Liver (tissue), 9 donors: ENCODE data around the gene USP49. TPM values are rescaled to one million over a fixed set of nuclear protein-coding genes. Genes with fewer than 3 reads are reported as not detected.

Experiments
- DNase-seq: peaks from one replicate; pipeline ENCODE4 v3.0.0-alpha.2; 2017; ENCODE audit warnings: low spot score
- H3K27ac ChIP-seq, 2 donors: one replicate each; pipeline ENCODE4 v1.7.0; 2013; ENCODE audit warnings: inconsistent platforms in 2 of 2, low read length in 2 of 2, control low read depth in 1 of 2, low read depth in 1 of 2, mild to moderate bottlenecking in 1 of 2
- H3K27me3 ChIP-seq, 4 donors: one replicate each; pipeline versions ENCODE4 v1.6.1 to v1.7.0; 2013; ENCODE audit warnings: low read length in 3 of 4, inconsistent platforms in 1 of 4, mild to moderate bottlenecking in 1 of 4, moderate library complexity in 1 of 4; ENCODE audit not compliant: control insufficient read depth in 4 of 4, insufficient read depth in 4 of 4
- H3K36me3 ChIP-seq, 4 donors: one replicate each; pipeline versions ENCODE4 v1.6.1 to v1.7.0; 2013; ENCODE audit warnings: low read length in 3 of 4, mild to moderate bottlenecking in 3 of 4, low read depth in 1 of 4, moderate library complexity in 1 of 4; ENCODE audit not compliant: control insufficient read depth in 4 of 4, insufficient read depth in 3 of 4
- H3K4me1 ChIP-seq, 4 donors: one replicate each; pipeline versions ENCODE4 v1.6.1 to v1.7.0; 2013; ENCODE audit warnings: low read length in 3 of 4, mild to moderate bottlenecking in 3 of 4, moderate library complexity in 1 of 4; ENCODE audit not compliant: control insufficient read depth in 4 of 4, insufficient read depth in 4 of 4
- H3K4me3 ChIP-seq, 3 donors: one replicate each; pipeline versions ENCODE4 v1.6.1 to v1.7.0; 2013; ENCODE audit warnings: low read length in 3 of 3, control low read depth in 1 of 3, low read depth in 1 of 3, mild to moderate bottlenecking in 1 of 3
- H3K9ac ChIP-seq, 2 donors: one replicate each; pipeline ENCODE4 v1.7.0; 2013; ENCODE audit warnings: low read length in 2 of 2, mild to moderate bottlenecking in 2 of 2, moderate library complexity in 2 of 2, control low read depth in 1 of 2, low read depth in 1 of 2
- H3K9me3 ChIP-seq, 4 donors: one replicate each; pipeline versions ENCODE4 v1.6.1 to v1.7.0; 2013; ENCODE audit warnings: low read length in 3 of 4; ENCODE audit not compliant: control insufficient read depth in 4 of 4
- EGR1 ChIP-seq, 2 donors: IDR thresholded peaks; 2 replicates each; pipeline ENCODE4 v1.6.1; 2016 to 2018; ENCODE audit warnings: antibody characterized with exemption in 2 of 2, low read depth in 2 of 2
- FOXA1 ChIP-seq: IDR thresholded peaks from 2 replicates; pipeline ENCODE4 v1.6.1; 2016; ENCODE audit warnings: antibody characterized with exemption
- FOXA2 ChIP-seq: IDR thresholded peaks from 2 replicates; pipeline ENCODE4 v1.6.1; 2016; ENCODE audit warnings: antibody characterized with exemption
- GABPA ChIP-seq, 2 donors: IDR thresholded peaks in 1 of 2; conservative IDR thresholded peaks in 1 of 2; 2 replicates each; pipeline ENCODE4 v1.6.1; 2016; ENCODE audit warnings: antibody characterized with exemption in 2 of 2, mild to moderate bottlenecking in 1 of 2, moderate library complexity in 1 of 2
- HNF4A ChIP-seq, 2 donors: conservative IDR thresholded peaks; 2 replicates each; pipeline ENCODE4 v1.6.1; 2016; ENCODE audit warnings: antibody characterized with exemption in 2 of 2, mild to moderate bottlenecking in 2 of 2
- HNF4G ChIP-seq: IDR thresholded peaks from 2 replicates; pipeline ENCODE4 v1.6.1; 2016; ENCODE audit warnings: antibody characterized with exemption
- MAX ChIP-seq: IDR thresholded peaks from 2 replicates; pipeline ENCODE4 v1.6.1; 2016; ENCODE audit warnings: antibody characterized with exemption
- NR2F2 ChIP-seq: IDR thresholded peaks from 2 replicates; pipeline ENCODE4 v1.6.1; 2016; ENCODE audit warnings: antibody characterized with exemption
- RXRA ChIP-seq, 2 donors: IDR thresholded peaks; 2 replicates each; pipeline ENCODE4 v1.6.1; 2017 to 2018; ENCODE audit warnings: antibody characterized with exemption in 2 of 2, mild to moderate bottlenecking in 1 of 2
- SP1 ChIP-seq: IDR thresholded peaks from 2 replicates; pipeline ENCODE4 v1.6.1; 2018; ENCODE audit warnings: antibody characterized with exemption, mild to moderate bottlenecking
- TAF1 ChIP-seq: conservative IDR thresholded peaks from 2 replicates; pipeline ENCODE4 v1.6.1; 2016; ENCODE audit warnings: antibody characterized with exemption, mild to moderate bottlenecking
- YY1 ChIP-seq: IDR thresholded peaks from 2 replicates; pipeline ENCODE4 v1.6.1; 2016; ENCODE audit warnings: antibody characterized with exemption, mild to moderate bottlenecking
- ZBTB33 ChIP-seq: IDR thresholded peaks from 2 replicates; pipeline ENCODE4 v1.6.1; 2016; ENCODE audit warnings: antibody characterized with exemption
- WGBS: extraction: QIAGEN DNeasy Blood & Tissue Kit; methylation state at CpG from one replicate; pipeline ENCODE4 v1.1.7; 2013; 5-methylcytosine and 5-hydroxymethylcytosine counted together
- polyA plus RNA-seq, 2 donors: library from polyadenylated mRNA; stranded (reverse) in 1 of 2; unstranded in 1 of 2; fragments of 200-250 nt in 1 of 2; fragments of >200 nt in 1 of 2; fragmentation: Nextera tagmentation in 1 of 2; extraction: Ambion mirVana in 1 of 2; gene quantifications; one replicate each; pipeline versions ENCODE4 v1.2.1 to v1.2.3, GENCODE V29; 2013 to 2015
- total RNA-seq, 2 donors: library from RNA; depleted of rRNA; stranded (reverse); fragments of >200 nt; gene quantifications; one replicate each; pipeline ENCODE4 v1.2.3, GENCODE V29; 2014
- TF ChIP-seq, protein P1 (sequence below): IDR thresholded peaks from 2 replicates; pipeline ENCODE4 v1.6.1; 2016; ENCODE audit warnings: antibody characterized with exemption
- TF ChIP-seq, protein P2 (sequence below): fragments of 150-350 bp; IDR thresholded peaks from 2 replicates; pipeline ENCODE4 v1.5.1; 2017; ENCODE audit warnings: improper control_type of control experiment, low read depth, low read length; ENCODE audit not compliant: missing input control
- donor health status: healthy.
- donor health status: healthy.
- donor health status: healthy.
- donor health status: healthy.
- donor health status: healthy.

Gene USP49
- total and polyA plus RNA-seq, 4 donors: 0.33 to 3.4 (median 1.1) TPM

DNA sequence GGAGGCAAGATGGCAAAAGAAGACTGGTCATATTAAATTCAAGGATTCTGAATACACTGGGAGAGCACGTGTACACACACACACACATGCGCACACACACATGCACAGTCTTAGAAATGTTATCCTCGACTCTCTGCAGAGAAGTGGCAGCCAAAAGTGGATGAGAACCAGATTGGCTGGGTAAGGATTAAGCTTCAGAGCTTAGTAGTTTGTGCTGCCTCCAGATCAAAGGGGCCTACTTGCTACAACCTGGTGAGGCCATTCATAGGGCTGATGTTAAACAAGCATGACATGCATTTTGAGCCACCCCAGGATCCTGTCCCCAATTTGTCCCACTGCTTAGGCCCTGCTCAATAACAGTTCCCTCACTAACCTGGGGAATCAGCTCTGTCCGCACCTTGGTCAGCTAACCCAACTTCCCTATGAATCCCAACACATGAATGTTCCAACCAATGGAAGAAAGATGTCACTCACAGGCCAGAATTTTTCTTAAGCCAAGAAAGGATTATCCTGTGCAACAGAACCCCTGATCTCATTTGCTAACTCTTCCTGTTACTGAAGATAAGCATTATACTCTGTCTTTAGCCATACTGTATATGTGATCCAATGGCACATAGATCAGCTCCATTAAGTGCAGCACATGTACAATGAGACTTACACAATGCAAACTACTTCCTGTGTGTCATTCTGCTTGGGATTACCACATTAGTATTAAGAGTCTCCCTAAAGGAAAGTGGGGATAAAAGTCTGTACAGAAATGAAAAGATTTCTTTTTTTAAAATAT, 76.7 kb downstream of the USP49 start:
- Histone ChIP-seq H3K9ac (no peak overlapping the region), H3K27ac (no peak overlapping the region), H3K9me3 (no peaks in the 10 kb centered on the region), H3K4me1 (no peaks in the 10 kb centered on the region), H3K27me3 (no peaks in the 10 kb centered on the region), H3K36me3 (no peaks in the 10 kb centered on the region), H3K4me3 (no peak overlapping the region)
- 84% methylated on average over 4 of the region's 4 CpGs for WGBS
- DNase-seq: no peak
- TF ChIP-seq ZBTB33: no peak
- TF ChIP-seq NR2F2: no peak
- no peak for TF ChIP-seq HNF4A (conservative IDR thresholded peaks at IDR 0.05)
- TF ChIP-seq YY1: no peak
- no peak for TF ChIP-seq TAF1
- TF ChIP-seq FOXA2: no peak
- no peak for TF ChIP-seq SP1
- no peak for TF ChIP-seq MAX
- TF ChIP-seq, protein P1, sequence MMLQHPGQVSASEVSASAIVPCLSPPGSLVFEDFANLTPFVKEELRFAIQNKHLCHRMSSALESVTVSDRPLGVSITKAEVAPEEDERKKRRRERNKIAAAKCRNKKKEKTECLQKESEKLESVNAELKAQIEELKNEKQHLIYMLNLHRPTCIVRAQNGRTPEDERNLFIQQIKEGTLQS: no peak

- TF ChIP-seq TAF1 (no peak), NR2F2 (no peak), RXRA (IDR thresholded peaks at IDR 0.05) (no peak), SP1 (no peak)
- TF ChIP-seq, protein P1: no peak
- no peak for DNase-seq
- no peaks in the 10 kb centered on the region for H3K9me3 ChIP-seq
- no peak overlapping the region for H3K27ac ChIP-seq
- no peak overlapping the region for H3K9ac ChIP-seq
- H3K4me3 ChIP-seq: no peak overlapping the region
- WGBS: 90% methylated on average over 1 of the region's 1 CpG
- H3K27me3 ChIP-seq: no peaks in the 10 kb centered on the region
- no peaks in the 10 kb centered on the region for H3K36me3 ChIP-seq
- H3K4me1 ChIP-seq: no peaks in the 10 kb centered on the region
These were observed 79.6 kb downstream of the USP49 start for GRCh38 chr6:41815587-41815986.

- TF ChIP-seq NR2F2: no peak
- no peak for TF ChIP-seq GABPA (IDR thresholded peaks at IDR 0.05 in 1 of 2, conservative IDR thresholded peaks at IDR 0.05 in 1 of 2)
- no peak for TF ChIP-seq ZBTB33
- TF ChIP-seq TAF1: no peak
- TF ChIP-seq, protein P1: no peak
- no peak for TF ChIP-seq YY1
- no peak for TF ChIP-seq HNF4G
- TF ChIP-seq EGR1 (IDR thresholded peaks at IDR 0.05; ENCODE audit: low read depth in 2 of 2): no peak
- TF ChIP-seq SP1: no peak
- TF ChIP-seq, protein P2, sequence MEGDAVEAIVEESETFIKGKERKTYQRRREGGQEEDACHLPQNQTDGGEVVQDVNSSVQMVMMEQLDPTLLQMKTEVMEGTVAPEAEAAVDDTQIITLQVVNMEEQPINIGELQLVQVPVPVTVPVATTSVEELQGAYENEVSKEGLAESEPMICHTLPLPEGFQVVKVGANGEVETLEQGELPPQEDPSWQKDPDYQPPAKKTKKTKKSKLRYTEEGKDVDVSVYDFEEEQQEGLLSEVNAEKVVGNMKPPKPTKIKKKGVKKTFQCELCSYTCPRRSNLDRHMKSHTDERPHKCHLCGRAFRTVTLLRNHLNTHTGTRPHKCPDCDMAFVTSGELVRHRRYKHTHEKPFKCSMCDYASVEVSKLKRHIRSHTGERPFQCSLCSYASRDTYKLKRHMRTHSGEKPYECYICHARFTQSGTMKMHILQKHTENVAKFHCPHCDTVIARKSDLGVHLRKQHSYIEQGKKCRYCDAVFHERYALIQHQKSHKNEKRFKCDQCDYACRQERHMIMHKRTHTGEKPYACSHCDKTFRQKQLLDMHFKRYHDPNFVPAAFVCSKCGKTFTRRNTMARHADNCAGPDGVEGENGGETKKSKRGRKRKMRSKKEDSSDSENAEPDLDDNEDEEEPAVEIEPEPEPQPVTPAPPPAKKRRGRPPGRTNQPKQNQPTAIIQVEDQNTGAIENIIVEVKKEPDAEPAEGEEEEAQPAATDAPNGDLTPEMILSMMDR: no peak
- TF ChIP-seq FOXA1: no peak
- TF ChIP-seq FOXA2: no peak
- no peak for TF ChIP-seq MAX
- Histone ChIP-seq H3K9me3 (no peaks in the 10 kb centered on the region), H3K4me3 (no peak overlapping the region), H3K9ac (no peak overlapping the region), H3K27ac (no peak overlapping the region), H3K4me1 (no peaks in the 10 kb centered on the region), H3K27me3 (no peaks in the 10 kb centered on the region), H3K36me3 (no peaks in the 10 kb centered on the region)
- DNase-seq: no peak
- WGBS: 90% methylated on average over 4 of the region's 4 CpGs
These were observed 80.5 kb downstream of the USP49 start for GRCh38 chr6:41814629-41815028.
